HepG2 (cell line): ENCODE results near the gene EPB41L3. TPM values are rescaled to one million over a fixed set of nuclear protein-coding genes. Genes with fewer than 3 reads are reported as not detected.
A peak's percentile ranks its signal among the peaks of the same experiment; 100 is the strongest.

ENCODE experiments used
- ATAC-seq: fragments of 200-7000 bp; cut with Tn5 transposase; 3 replicates; pipeline ENCODE4 v1.9.1; 2020; ENCODE audit warnings: mild to moderate bottlenecking, moderate library complexity
- BruUV-seq: library from RNA; stranded (reverse); fragments of 400-500 nt; replicated peaks from 2 replicates; lab custom pipeline; 2021; lab: Mats Ljungman, UMichigan
- CTCF ChIA-PET: fragments of 300-600 bp; formaldehyde crosslinking; extraction: SDS; loops from one replicate; lab custom pipeline; 2021; ENCODE audit warnings: low total read pairs, inconsistent platforms, low intra/inter-chr PET ratio; lab: Yijun Ruan, JAX
- POLR2A ChIA-PET: fragments of 350-600 bp; sonication (Branson Sonifier 250); formaldehyde crosslinking; loops from one replicate; lab custom pipeline; 2020; ENCODE audit warnings: antibody characterized with exemption, inconsistent platforms; lab: Yijun Ruan, JAX
- DNase-seq: peaks from one replicate; pipeline ENCODE4 v3.0.0-alpha.2; 2015; ENCODE audit warnings: low spot score
- FAIRE-seq: peaks from 3 replicates; lab custom pipeline; 2011; peaks lifted over from hg19 to GRCh38; lab: Jason Lieb, UNC
- H2AFZ ChIP-seq: one replicate; pipeline ENCODE4 v1.6.1; 2011; ENCODE audit warnings: low read length, inconsistent platforms
- H3K27ac ChIP-seq: fragments of 300-600 bp; 3 replicates; pipeline ENCODE4 v1.8.0; 2011; ENCODE audit warnings: mixed run types, mild to moderate bottlenecking, mixed read lengths, low read length, inconsistent platforms; ENCODE audit not compliant: insufficient read depth; ENCODE audit errors: extremely low read length
- H3K27me3 ChIP-seq, 2 experiments: fragments of 200-600 bp in 1 of 2; 2 replicates in 1 of 2; 3 replicates in 1 of 2; pipeline versions ENCODE4 v1.6.0 to v1.8.0; 2011; ENCODE audit warnings: low read length in 2 of 2, mild to moderate bottlenecking in 2 of 2, moderate library complexity in 2 of 2, inconsistent platforms in 1 of 2; ENCODE audit not compliant: insufficient read depth in 2 of 2, control insufficient read depth in 1 of 2
- H3K36me3 ChIP-seq, 2 experiments: fragments of 200-600 bp in 1 of 2; replicated peaks in 1 of 2; 2 replicates in 1 of 2; 3 replicates in 1 of 2; pipeline versions ENCODE4 v1.5.1 to v1.8.0; 2011; ENCODE audit warnings: low read length in 2 of 2, inconsistent platforms in 1 of 2; ENCODE audit not compliant: insufficient read depth in 2 of 2, control insufficient read depth in 1 of 2
- H3K4me1 ChIP-seq: 2 replicates; pipeline ENCODE4 v1.5.1; 2012; ENCODE audit warnings: low read length, inconsistent platforms; ENCODE audit not compliant: insufficient read depth
- H3K4me2 ChIP-seq: 2 replicates; pipeline ENCODE4 v1.6.0; 2011; ENCODE audit warnings: low read depth, low read length, inconsistent platforms
- H3K4me3 ChIP-seq, 3 experiments: fragments of 200-600 bp in 1 of 3; sonication (generic), shearing (Covaris generic) in 1 of 3; replicated peaks in 1 of 3; 2 replicates each; pipeline ENCODE4 v1.5.1; 2011 to 2016; ENCODE audit warnings: low read length in 3 of 3, inconsistent platforms in 2 of 3, low read depth in 2 of 3, mild to moderate bottlenecking in 2 of 3, control low read depth in 1 of 3, mixed read lengths in 1 of 3; ENCODE audit not compliant: insufficient read depth in 1 of 3
- H3K79me2 ChIP-seq: one replicate; pipeline ENCODE4 v1.6.1; 2011; ENCODE audit warnings: low read length, inconsistent platforms; ENCODE audit not compliant: insufficient read depth
- H3K9ac ChIP-seq: 2 replicates; pipeline ENCODE4 v1.6.0; 2011; ENCODE audit warnings: mild to moderate bottlenecking, low read depth, low read length, inconsistent platforms; ENCODE audit not compliant: insufficient read depth
- H3K9me3 ChIP-seq: 2 replicates; pipeline ENCODE4 v1.5.1; 2012; ENCODE audit warnings: mild to moderate bottlenecking, low read length
- H4K20me1 ChIP-seq: 2 replicates; pipeline ENCODE4 v1.6.0; 2011; ENCODE audit warnings: inconsistent platforms, mild to moderate bottlenecking, low read length, moderate library complexity; ENCODE audit not compliant: insufficient read depth
- AKAP8 ChIP-seq: sonication (generic); formaldehyde crosslinking; IDR thresholded peaks from 2 replicates; pipeline ENCODE4 v1.5.1; 2020; ENCODE audit warnings: mild to moderate bottlenecking, missing genetic modification reagents
- FOSL1 ChIP-seq: sonication (generic); formaldehyde crosslinking; IDR thresholded peaks from 2 replicates; pipeline ENCODE4 v1.9.0; 2021; ENCODE audit warnings: missing genetic modification reagents, borderline replicate concordance
- PHF5A ChIP-seq: IDR thresholded peaks from one replicate; pipeline ENCODE4 v1.6.1; 2018; ENCODE audit warnings: low read depth, missing genetic modification reagents; ENCODE audit not compliant: unreplicated experiment
- RARA ChIP-seq: IDR thresholded peaks from 2 replicates; pipeline ENCODE4 v1.6.1; 2016; ENCODE audit warnings: missing genetic modification reagents, missing compliant biosample characterization
- RORA ChIP-seq: sonication (generic); formaldehyde crosslinking; IDR thresholded peaks from 2 replicates; pipeline ENCODE4 v1.5.0; 2020; ENCODE audit warnings: mild to moderate bottlenecking, missing genetic modification reagents, moderate library complexity
- STAG1 ChIP-seq: sonication (generic); formaldehyde crosslinking; IDR thresholded peaks from 2 replicates; pipeline ENCODE4 v1.4.0; 2020; ENCODE audit warnings: missing genetic modification reagents
- TEAD2 ChIP-seq: sonication (generic); formaldehyde crosslinking; IDR thresholded peaks from 2 replicates; pipeline ENCODE4 v1.9.0; 2021; ENCODE audit warnings: missing genetic modification reagents
- TFDP2 ChIP-seq: sonication (generic); formaldehyde crosslinking; IDR thresholded peaks from 2 replicates; pipeline ENCODE4 v1.4.0; 2020; ENCODE audit warnings: missing genetic modification reagents
- THYN1 ChIP-seq: sonication (generic); formaldehyde crosslinking; IDR thresholded peaks from 2 replicates; pipeline ENCODE4 v1.8.1; 2023; ENCODE audit warnings: low read depth, mild to moderate bottlenecking, moderate library complexity, missing genetic modification reagents, borderline replicate concordance
- TOE1 ChIP-seq: sonication (generic); formaldehyde crosslinking; IDR thresholded peaks from 2 replicates; pipeline ENCODE4 v1.4.0; 2020; ENCODE audit warnings: mild to moderate bottlenecking, missing genetic modification reagents
- WIZ ChIP-seq: sonication (generic); formaldehyde crosslinking; IDR thresholded peaks from 2 replicates; pipeline ENCODE4 v1.5.1; 2020; ENCODE audit warnings: mild to moderate bottlenecking, missing genetic modification reagents
- ZNF143 ChIP-seq: sonication (generic); formaldehyde crosslinking; IDR thresholded peaks from 2 replicates; pipeline ENCODE4 v1.4.0; 2020; ENCODE audit warnings: missing genetic modification reagents
- ZNF207 ChIP-seq: fragments of 450-650 bp; IDR thresholded peaks from 2 replicates; pipeline ENCODE4 v1.6.1; 2016; ENCODE audit warnings: antibody characterized with exemption, borderline replicate concordance
- ZNF251 ChIP-seq: sonication (generic); formaldehyde crosslinking; IDR thresholded peaks from 2 replicates; pipeline ENCODE4 v1.9.0; 2021; ENCODE audit warnings: mild to moderate bottlenecking, missing genetic modification reagents
- ZNF282 ChIP-seq: fragments of 450-650 bp; IDR thresholded peaks from 2 replicates; pipeline ENCODE4 v1.6.1; 2018; ENCODE audit not compliant: partially characterized antibody
- ZNF546 ChIP-seq: sonication (generic); formaldehyde crosslinking; conservative IDR thresholded peaks from 2 replicates; pipeline ENCODE4 v1.8.1; 2023; ENCODE audit warnings: mild to moderate bottlenecking, missing genetic modification reagents
- ZNF576 ChIP-seq: sonication (generic); formaldehyde crosslinking; IDR thresholded peaks from 2 replicates; pipeline ENCODE4 v1.4.0; 2020; ENCODE audit warnings: mild to moderate bottlenecking, missing genetic modification reagents
- ZNF619 ChIP-seq: sonication (generic); formaldehyde crosslinking; IDR thresholded peaks from 2 replicates; pipeline ENCODE4 v1.4.0; 2020; ENCODE audit warnings: mild to moderate bottlenecking, missing genetic modification reagents
- ZNF784 ChIP-seq: sonication (generic); formaldehyde crosslinking; IDR thresholded peaks from 2 replicates; pipeline ENCODE4 v1.5.1; 2020; ENCODE audit warnings: missing genetic modification reagents, mild to moderate bottlenecking, borderline replicate concordance
- WGBS: methylation state at CpG from one replicate; pipeline ENCODE4 v1.1.6; 2017; ENCODE audit warnings: low lambda C conversion rate; 5-methylcytosine and 5-hydroxymethylcytosine counted together
- in situ Hi-C: cut with HindIII; loops from 2 replicates; pipeline ENCODE4 v1.10.0; 2017; ENCODE audit warnings: low pct_unique_long_range_greater_than_20kb; ENCODE audit not compliant: extremely low pct_ligation_motif_present
- intact Hi-C: fragments of 100-400 bp; cut with micrococcal nuclease; formaldehyde crosslinking; loops from one replicate; pipeline ENCODE4 v1.10.0; 2022; ENCODE audit not compliant: unreplicated experiment
- polyA plus RNA-seq, 8 experiments: library from polyadenylated mRNA; depleted of rRNA in 3 of 8; stranded (reverse) in 7 of 8; unstranded in 1 of 8; fragments of >200 nt; fragmentation: Illumina TruSeq in 4 of 8; extraction: Trizol in 4 of 8; gene quantifications; 2 replicates each; pipeline versions ENCODE4 v1.2.1 to v1.2.3, GENCODE V29; 2011 to 2016; ENCODE audit warnings: low read depth in 4 of 8, missing spikeins in 1 of 8, mixed read lengths in 1 of 8; ENCODE audit not compliant: insufficient read depth in 1 of 8
- total RNA-seq, 5 experiments: library from RNA; depleted of rRNA; stranded (reverse); fragments of >200 nt; fragmentation: Illumina TruSeq; extraction: Trizol; gene quantifications; 2 replicates each; pipeline ENCODE4 v1.2.3, GENCODE V29; 2016; ENCODE audit warnings: low read depth in 1 of 5

The EPB41L3 gene
- total and polyA plus RNA-seq, 2 of the 13 experiments (the other 11 are each of a cell fraction or from before 2014, with no cell fraction given), result not detected

- H3K79me2 ChIP-seq, result no peaks in the 10 kb centered on the region
- FAIRE-seq, result no peak
- no peak for DNase-seq
- no peak overlapping the region for H3K4me3 ChIP-seq
- no peaks in the 10 kb centered on the region for H3K9me3 ChIP-seq
- H3K36me3 ChIP-seq, result no peaks in the 10 kb centered on the region
- H2AFZ ChIP-seq, result no peak overlapping the region
- no peaks in the 10 kb centered on the region; a peak in 1 of 5 replicates for H3K27me3 ChIP-seq
- ChIA-PET CTCF (no interaction called here), POLR2A (no interaction called here)
- no TSS peak for BruUV-seq
- in situ Hi-C loops (no loop called here), intact Hi-C loops (no loop called here)
- H3K27ac ChIP-seq, result no peak overlapping the region
- no peak for ATAC-seq
- TF ChIP-seq WIZ (CRISPR knock-in tag) (no peak), RORA (CRISPR knock-in tag) (no peak), FOSL1 (CRISPR knock-in tag) (no peak), THYN1 (CRISPR knock-in tag) (no peak), TOE1 (no peak), AKAP8 (CRISPR knock-in tag) (no peak)
- no peak overlapping the region for H3K9ac ChIP-seq
- H3K4me2 ChIP-seq, result no peak overlapping the region
- 54% methylated on average over 4 of the region's 4 CpGs for WGBS
- peaks cover 18% of the 10 kb centered on the region for H3K4me1 ChIP-seq
- no peaks in the 10 kb centered on the region for H4K20me1 ChIP-seq
Measured at GRCh38 chr18:5554629-5555028, 10.8 kb upstream of the EPB41L3 start.

- DNase-seq (no peak), ATAC-seq (peak; percentile 77), FAIRE-seq (no peak)
- WGBS, result 2% methylated on average over 3 of the region's 3 CpGs
- in situ Hi-C loops, result no loop called here
- ChIA-PET CTCF (interaction anchor here (1.4 kb wide), 1 partner anchor 473 kb away, joined by 5 read pairs; no protein-coding TSS in a partner anchor), POLR2A (no interaction called here)
- no peaks in the 10 kb centered on the region for H3K4me1 ChIP-seq
- no peak overlapping the region for H3K27ac ChIP-seq
- H3K79me2 ChIP-seq, result no peaks in the 10 kb centered on the region
- H4K20me1 ChIP-seq, result no peaks in the 10 kb centered on the region
- no peak overlapping the region for H3K4me3 ChIP-seq
- H3K27me3 ChIP-seq, result peaks cover 0 to 11% of the 10 kb centered on the region in 2 experiments; a peak in 3 of 5 replicates
- intact Hi-C loops, result no loop called here
- H3K36me3 ChIP-seq, result no peaks in the 10 kb centered on the region
- H2AFZ ChIP-seq, result no peak overlapping the region
- H3K9me3 ChIP-seq, result no peaks in the 10 kb centered on the region
- no peak overlapping the region for H3K4me2 ChIP-seq
- BruUV-seq, result no TSS peak
- H3K9ac ChIP-seq, result no peak overlapping the region
- no peak for TF ChIP-seq ZNF251
- TF ChIP-seq ZNF207, result no peak
- TF ChIP-seq RARA, result no peak
- TF ChIP-seq ZNF576 (CRISPR knock-in tag), result peak; percentile 78; the same call in 1 of the 2 replicates
- no peak for TF ChIP-seq TEAD2 (CRISPR knock-in tag)
- TF ChIP-seq PHF5A, result no peak
- TF ChIP-seq ZNF546, result no peak
- TF ChIP-seq ZNF143 (CRISPR knock-in tag), result no peak
- no peak for TF ChIP-seq TFDP2 (CRISPR knock-in tag)
- TF ChIP-seq ZNF282, result no peak
- no peak for TF ChIP-seq ZNF619 (CRISPR knock-in tag)
- TF ChIP-seq ZNF784 (CRISPR knock-in tag), result no peak
- TF ChIP-seq STAG1 (CRISPR knock-in tag), result peak; percentile 32; the same call in 1 of the 2 replicates
Measured at GRCh38 chr18:5546660-5547059, 2.9 kb upstream of the EPB41L3 start.
